ENCODE results near the gene JAZF1.
A peak's percentile ranks its signal among the peaks of the same experiment; 100 is the strongest.

Gene JAZF1

GRCh38 chr7:28180364-28181147 is at the start of gene JAZF1:
TSS of gene JAZF1 (minus strand) at chr7:28180795.
- H3K27ac ChIP-seq: peak within 1 kb of the TSS; percentile 50; the same call in 1 of the 2 replicates
- no peak for TF ChIP-seq CTCF (conservative IDR thresholded peaks at IDR 0.05)

- no peak for TF ChIP-seq CTCF (conservative IDR thresholded peaks at IDR 0.05)
- H3K27ac ChIP-seq: no peak overlapping the region
Observed at GRCh38 chr7:28230261-28230660, 49.7 kb upstream of the JAZF1 start.

GRCh38 chr7:28228396-28228795 is 47.8 kb upstream of the JAZF1 start:
- no peak for TF ChIP-seq CTCF (conservative IDR thresholded peaks at IDR 0.05)
- H3K27ac ChIP-seq: no peak overlapping the region

DNA sequence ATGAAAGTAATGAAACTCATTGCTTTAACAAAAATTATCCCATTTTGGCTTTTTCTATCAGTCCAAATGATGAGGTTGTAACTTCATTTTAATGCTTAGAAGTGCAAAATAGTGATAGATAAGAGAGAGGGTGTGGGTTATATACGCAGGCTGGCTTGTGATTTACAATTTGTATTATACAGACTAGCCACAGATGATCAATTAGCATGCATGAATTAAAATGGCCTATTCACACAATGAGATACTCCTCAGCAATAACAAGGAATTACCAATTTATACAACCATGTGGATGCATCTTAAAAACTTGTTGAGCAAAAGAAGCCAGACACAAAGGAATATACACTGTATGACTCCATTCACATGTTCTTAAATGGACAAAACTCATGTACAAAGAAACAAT is 45.4 kb upstream of the JAZF1 start:
- no peak for TF ChIP-seq CTCF (conservative IDR thresholded peaks at IDR 0.05)
- H3K27ac ChIP-seq: no peak overlapping the region

DNA sequence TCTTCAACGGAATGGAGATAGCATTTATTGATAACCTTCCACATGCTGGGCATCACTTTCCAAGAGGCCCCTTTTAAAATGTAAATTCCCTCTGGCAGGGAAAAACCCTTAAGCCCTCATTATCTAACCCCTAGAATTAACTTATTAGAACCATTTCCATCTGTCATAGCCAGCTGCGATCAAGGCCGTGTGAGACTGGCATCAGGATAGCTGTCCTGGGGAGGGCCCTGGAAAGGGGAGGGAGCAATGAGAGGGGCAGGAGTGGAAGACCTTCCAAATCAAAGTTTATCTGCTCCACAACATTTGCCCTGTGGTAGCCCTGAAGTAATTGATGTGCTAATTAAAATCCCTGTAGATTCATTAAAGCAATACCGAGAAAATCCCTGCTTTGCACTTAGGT is 45.0 kb upstream of the JAZF1 start:
- no peak for TF ChIP-seq CTCF (conservative IDR thresholded peaks at IDR 0.05)
- H3K27ac ChIP-seq: no peak overlapping the region

DNA sequence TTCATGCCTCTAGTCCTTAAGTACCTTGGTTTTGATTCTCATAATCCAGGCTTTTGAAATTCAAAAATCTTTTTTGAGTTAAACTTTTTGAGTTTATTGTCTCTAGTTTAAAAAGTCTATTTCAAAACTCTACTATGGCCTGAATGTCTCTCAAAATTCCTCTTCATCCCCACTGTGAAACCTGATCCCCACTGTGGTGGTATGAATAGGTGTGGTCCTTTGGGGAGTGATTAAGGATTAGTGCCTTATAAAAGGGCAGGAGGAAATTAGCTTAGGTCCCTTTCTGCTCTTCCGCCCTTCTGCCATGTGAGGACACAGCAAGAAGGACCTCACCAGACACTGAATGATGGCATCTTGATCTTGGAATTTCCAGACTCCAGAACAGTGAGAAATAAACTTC is 44.1 kb upstream of the JAZF1 start:
- no peak for TF ChIP-seq CTCF (conservative IDR thresholded peaks at IDR 0.05)
- no peak overlapping the region for H3K27ac ChIP-seq

GRCh38 chr7:28224172-28224571 is 43.6 kb upstream of the JAZF1 start:
- TF ChIP-seq CTCF (conservative IDR thresholded peaks at IDR 0.05): no peak
- H3K27ac ChIP-seq: no peak overlapping the region
